AG09319 (cell line): Measurements from ENCODE around the gene TGDS.
"Not testable (repeated sequence)": the region's sequence is repeated elsewhere in the genome, so short reads cannot be mapped to it uniquely, and the experiment has no call there.

ENCODE experiments used
- DNase-seq: peaks from one replicate; pipeline ENCODE4 v3.0.0-alpha.2; 2010; ENCODE audit warnings: low read depth; ENCODE audit errors: extremely low read depth
- CTCF ChIP-seq: IDR thresholded peaks from 2 replicates; pipeline ENCODE4 v1.5.1; 2011; ENCODE audit warnings: low read depth, mild to moderate bottlenecking, inconsistent platforms, low read length, moderate library complexity

TGDS gene

GRCh38 chr13:94595950-94596574, at the start of gene TGDS:
Gene TGDS (minus strand): TSS chr13:94596152. CDS start chr13:94596136, 16 bp downstream.
- TF ChIP-seq CTCF: no peak
- DNase-seq: peak; percentile 77

GRCh38 chr13:94641409-94641941, 45.5 kb upstream of the TGDS start:
- peak; percentile 62 for DNase-seq
- no peak for TF ChIP-seq CTCF

GRCh38 chr13:94640721-94641120, 44.8 kb upstream of the TGDS start:
- no peak for DNase-seq
- no peak for TF ChIP-seq CTCF

GRCh38 chr13:94637677-94638076, 41.7 kb upstream of the TGDS start:
- DNase-seq: not testable (repeated sequence)

GRCh38 chr13:94636942-94637578, 41.1 kb upstream of the TGDS start:
- no peak for TF ChIP-seq CTCF
- no peak for DNase-seq

GRCh38 chr13:94636096-94636495, 40.1 kb upstream of the TGDS start:
- DNase-seq: not testable (repeated sequence)

GRCh38 chr13:94632226-94632980, 36.5 kb upstream of the TGDS start:
- no peak for DNase-seq
- TF ChIP-seq CTCF: no peak

- DNase-seq: no peak
- no peak for TF ChIP-seq CTCF
Measured at GRCh38 chr13:94630858-94631257, 34.9 kb upstream of the TGDS start.
